SK-N-SH treated with all-trans-retinoic acid at 6 μM for 48 hours (cell line): ENCODE results near the gene NPBWR2.

ENCODE experiments used
- ATAC-seq: fragments of 200-7000 bp; cut with Tn5 transposase; 3 replicates; pipeline ENCODE4 v1.9.1; 2020; ENCODE audit warnings: mild to moderate bottlenecking, moderate library complexity
- ARNTL ChIP-seq: fragments of 450-650 bp; formaldehyde crosslinking; IDR thresholded peaks from 2 replicates; pipeline ENCODE4 v1.5.0; 2020; ENCODE audit warnings: low read depth, mild to moderate bottlenecking, moderate library complexity, borderline replicate concordance
- BACH2 ChIP-seq: fragments of 250-450 bp; sonication (Bioruptor Pico); IDR thresholded peaks from 2 replicates; pipeline ENCODE4 v1.9.0; 2021; ENCODE audit warnings: mild to moderate bottlenecking, borderline replicate concordance
- CREB5 ChIP-seq: fragments of 250-450 bp; sonication (Bioruptor Pico); IDR thresholded peaks from 2 replicates; pipeline ENCODE4 v1.5.1; 2020; ENCODE audit warnings: low read depth, mild to moderate bottlenecking, moderate library complexity
- CSDC2 ChIP-seq: fragments of 250-450 bp; sonication (Bioruptor Pico); IDR thresholded peaks from 2 replicates; pipeline ENCODE4 v1.5.0; 2020; ENCODE audit warnings: mild to moderate bottlenecking, moderate library complexity
- CSRNP3 ChIP-seq: fragments of 250-450 bp; sonication (Bioruptor Pico); IDR thresholded peaks from 2 replicates; pipeline ENCODE4 v1.5.1; 2021; ENCODE audit warnings: mild to moderate bottlenecking, moderate library complexity
- PATZ1 ChIP-seq: fragments of 250-450 bp; sonication (Bioruptor Pico); IDR thresholded peaks from 2 replicates; pipeline ENCODE4 v1.8.0; 2020; ENCODE audit warnings: mild to moderate bottlenecking, moderate library complexity, borderline replicate concordance
- POU6F1 ChIP-seq: fragments of 250-450 bp; sonication (Bioruptor Pico); IDR thresholded peaks from 2 replicates; pipeline ENCODE4 v1.8.0; 2021; ENCODE audit warnings: low read depth, mild to moderate bottlenecking, moderate library complexity, borderline replicate concordance
- PPARA ChIP-seq: fragments of 250-450 bp; sonication (Bioruptor Pico); IDR thresholded peaks from 2 replicates; pipeline ENCODE4 v1.5.0; 2020; ENCODE audit warnings: mild to moderate bottlenecking, borderline replicate concordance
- RARB ChIP-seq: fragments of 250-450 bp; sonication (Bioruptor Pico); IDR thresholded peaks from 2 replicates; pipeline ENCODE4 v1.8.0; 2021; ENCODE audit warnings: mild to moderate bottlenecking, moderate library complexity
- SNAI2 ChIP-seq: fragments of 250-450 bp; sonication (Bioruptor Pico); IDR thresholded peaks from 2 replicates; pipeline ENCODE4 v1.5.0; 2020; ENCODE audit warnings: mild to moderate bottlenecking, moderate library complexity
- TCF4 ChIP-seq: fragments of 250-450 bp; sonication (Bioruptor Pico); IDR thresholded peaks from 2 replicates; pipeline ENCODE4 v1.8.0; 2021; ENCODE audit warnings: mild to moderate bottlenecking, moderate library complexity, borderline replicate concordance
- TSHZ2 ChIP-seq: fragments of 250-450 bp; sonication (Bioruptor Pico); IDR thresholded peaks from 2 replicates; pipeline ENCODE4 v1.5.0; 2020; ENCODE audit warnings: mild to moderate bottlenecking, moderate library complexity
- ZFP3 ChIP-seq: fragments of 250-450 bp; sonication (Bioruptor Pico); IDR thresholded peaks from 2 replicates; pipeline ENCODE4 v1.5.0; 2020; ENCODE audit warnings: mild to moderate bottlenecking, moderate library complexity
- ZFP30 ChIP-seq: fragments of 450-650 bp; formaldehyde crosslinking; IDR thresholded peaks from 2 replicates; pipeline ENCODE4 v1.5.0; 2022; ENCODE audit warnings: mild to moderate bottlenecking, moderate library complexity
- ZNF70 ChIP-seq: fragments of 450-650 bp; formaldehyde crosslinking; IDR thresholded peaks from 2 replicates; pipeline ENCODE4 v1.5.0; 2020; ENCODE audit warnings: mild to moderate bottlenecking, moderate library complexity
- ZNF8 ChIP-seq: fragments of 450-650 bp; formaldehyde crosslinking; IDR thresholded peaks from 2 replicates; pipeline ENCODE4 v1.5.0; 2020; ENCODE audit warnings: mild to moderate bottlenecking, moderate library complexity

The NPBWR2 gene

GRCh38 chr20:64107736-64108457, 532 bp upstream of the NPBWR2 start:
- ATAC-seq: no peak
- TF ChIP-seq CSDC2 (CRISPR knock-in tag) (no peak), ZNF70 (CRISPR knock-in tag) (no peak), PATZ1 (no peak), SNAI2 (CRISPR knock-in tag) (no peak), POU6F1 (CRISPR knock-in tag) (no peak), TSHZ2 (CRISPR knock-in tag) (no peak), ZFP3 (CRISPR knock-in tag) (no peak)

GRCh38 chr20:64106435-64106961, 867 bp downstream of the NPBWR2 start:
- no peak for ATAC-seq
- no peak for TF ChIP-seq ARNTL (CRISPR knock-in tag)
- no peak for TF ChIP-seq TSHZ2 (CRISPR knock-in tag)
- TF ChIP-seq BACH2: no peak
- TF ChIP-seq PATZ1: no peak
- TF ChIP-seq ZNF8 (CRISPR knock-in tag): no peak
- no peak for TF ChIP-seq ZFP30 (CRISPR knock-in tag)
- no peak for TF ChIP-seq CSRNP3 (CRISPR knock-in tag)
- TF ChIP-seq CREB5: no peak
- TF ChIP-seq TCF4 (CRISPR knock-in tag): no peak
- no peak for TF ChIP-seq RARB (CRISPR knock-in tag)
- TF ChIP-seq ZNF70 (CRISPR knock-in tag): no peak
- no peak for TF ChIP-seq SNAI2 (CRISPR knock-in tag)
- no peak for TF ChIP-seq CSDC2 (CRISPR knock-in tag)
- TF ChIP-seq PPARA (CRISPR knock-in tag): no peak
